Pulmonary artery endothelial cell (primary cell): ENCODE results near the gene HSD11B2. TPM values are rescaled to one million over a fixed set of nuclear protein-coding genes. Genes with fewer than 3 reads are reported as not detected.

Experiments
- DNase-seq: peaks from one replicate; pipeline ENCODE4 v3.0.0-alpha.2; 2011; ENCODE audit warnings: low read depth, low spot score
- total RNA-seq: library from RNA; depleted of rRNA; stranded (reverse); fragments of >200 nt; gene quantifications from 2 replicates; pipeline ENCODE4 v1.2.3, GENCODE V29; 2014

The HSD11B2 gene
- total RNA-seq, 1 donor from 2014 or later, result not detected

GRCh38 chr16:67448580-67448979 is 17.7 kb downstream of the HSD11B2 start:
- no peak for DNase-seq

- DNase-seq, result no peak
These were observed 18.4 kb downstream of the HSD11B2 start for GRCh38 chr16:67449336-67449735.

- DNase-seq, result no peak
These were observed 18.8 kb downstream of the HSD11B2 start for GRCh38 chr16:67449739-67450138.

GRCh38 chr16:67451061-67451703 is 20.3 kb downstream of the HSD11B2 start:
- DNase-seq, result no peak

GRCh38 chr16:67451704-67452435 is 20.9 kb downstream of the HSD11B2 start:
- no peak for DNase-seq

GRCh38 chr16:67454104-67454503 is 23.2 kb downstream of the HSD11B2 start:
- DNase-seq, result no peak

- DNase-seq, result no peak
These were observed 23.9 kb downstream of the HSD11B2 start for GRCh38 chr16:67454852-67455251.

GRCh38 chr16:67456391-67457081 is 25.6 kb downstream of the HSD11B2 start:
- DNase-seq, result peak; percentile 13

- DNase-seq, result no peak
These were observed 26.7 kb downstream of the HSD11B2 start for GRCh38 chr16:67457611-67458010.

GRCh38 chr16:67458121-67458641 is 27.3 kb downstream of the HSD11B2 start:
- no peak for DNase-seq

GRCh38 chr16:67459066-67459860 is 28.3 kb downstream of the HSD11B2 start:
- no peak for DNase-seq

GRCh38 chr16:67459861-67460150 is 28.9 kb downstream of the HSD11B2 start:
- DNase-seq, result no peak

GRCh38 chr16:67460168-67460567 is 29.2 kb downstream of the HSD11B2 start:
- no peak for DNase-seq

- DNase-seq, result no peak
These were observed 30.0 kb downstream of the HSD11B2 start for GRCh38 chr16:67460961-67461360.

- no peak for DNase-seq
These were observed 30.8 kb downstream of the HSD11B2 start for GRCh38 chr16:67461600-67462278.

GRCh38 chr16:67462279-67462655 is 31.3 kb downstream of the HSD11B2 start:
- no peak for DNase-seq

GRCh38 chr16:67463059-67463458 is 32.1 kb downstream of the HSD11B2 start:
- DNase-seq, result no peak

- no peak for DNase-seq
These were observed 32.8 kb downstream of the HSD11B2 start for GRCh38 chr16:67463691-67464090.

- DNase-seq, result no peak
These were observed 33.6 kb downstream of the HSD11B2 start for GRCh38 chr16:67464565-67464964.

GRCh38 chr16:67466581-67466980 is 35.7 kb downstream of the HSD11B2 start:
- no peak for DNase-seq

- no peak for DNase-seq
These were observed 37.8 kb downstream of the HSD11B2 start for GRCh38 chr16:67468731-67469130.
